ENCODE measurements around the gene CDK5R2. TPM values are rescaled to one million over a fixed set of nuclear protein-coding genes. Genes with fewer than 3 reads are reported as not detected.

Gene CDK5R2
- total RNA-seq, 2 donors from 2014 or later, result 0.81 to 0.95 TPM

GRCh38 chr2:219000569-219000960 is 41.1 kb downstream of the CDK5R2 start:
- peak overlapping the region; percentile 91 for H3K4me3 ChIP-seq (ENCODE audit: low read length)
- H3K36me3 ChIP-seq (ENCODE audit: control insufficient read depth, insufficient read depth, low read length), result no peaks in the 10 kb centered on the region
- H3K27me3 Mint-ChIP-seq (ENCODE audit: insufficient read depth), result peaks cover 70% of the 10 kb centered on the region
- H3K27ac Mint-ChIP-seq, result peak overlapping the region; percentile 87
- H3K4me1 ChIP-seq (ENCODE audit: control insufficient read depth, insufficient read depth, low read length), result peaks cover 14% of the 10 kb centered on the region
- H3K4me1 Mint-ChIP-seq, result peaks cover 25% of the 10 kb centered on the region
- 0 to 11% methylated on average over 1 to 8 of the region's 8 CpGs for WGBS, 2 experiments (ENCODE audit: insufficient coverage in 1 of 2, insufficient read length in 1 of 2)
- no peak overlapping the region for H3K27ac ChIP-seq (ENCODE audit: low read depth, low read length)
- H3K27me3 ChIP-seq (ENCODE audit: control insufficient read depth, insufficient read depth, low read length, poor library complexity, severe bottlenecking), result peaks cover 30% of the 10 kb centered on the region
- H3K4me3 Mint-ChIP-seq, result peak overlapping the region; percentile 81
- H3K36me3 Mint-ChIP-seq (ENCODE audit: low read depth), result no peaks in the 10 kb centered on the region
- H3K9ac ChIP-seq (ENCODE audit: extremely low read depth, low read length, poor library complexity, severe bottlenecking), result peak overlapping the region; percentile 93
- TF ChIP-seq, protein P1, sequence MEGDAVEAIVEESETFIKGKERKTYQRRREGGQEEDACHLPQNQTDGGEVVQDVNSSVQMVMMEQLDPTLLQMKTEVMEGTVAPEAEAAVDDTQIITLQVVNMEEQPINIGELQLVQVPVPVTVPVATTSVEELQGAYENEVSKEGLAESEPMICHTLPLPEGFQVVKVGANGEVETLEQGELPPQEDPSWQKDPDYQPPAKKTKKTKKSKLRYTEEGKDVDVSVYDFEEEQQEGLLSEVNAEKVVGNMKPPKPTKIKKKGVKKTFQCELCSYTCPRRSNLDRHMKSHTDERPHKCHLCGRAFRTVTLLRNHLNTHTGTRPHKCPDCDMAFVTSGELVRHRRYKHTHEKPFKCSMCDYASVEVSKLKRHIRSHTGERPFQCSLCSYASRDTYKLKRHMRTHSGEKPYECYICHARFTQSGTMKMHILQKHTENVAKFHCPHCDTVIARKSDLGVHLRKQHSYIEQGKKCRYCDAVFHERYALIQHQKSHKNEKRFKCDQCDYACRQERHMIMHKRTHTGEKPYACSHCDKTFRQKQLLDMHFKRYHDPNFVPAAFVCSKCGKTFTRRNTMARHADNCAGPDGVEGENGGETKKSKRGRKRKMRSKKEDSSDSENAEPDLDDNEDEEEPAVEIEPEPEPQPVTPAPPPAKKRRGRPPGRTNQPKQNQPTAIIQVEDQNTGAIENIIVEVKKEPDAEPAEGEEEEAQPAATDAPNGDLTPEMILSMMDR (conservative IDR thresholded peaks at IDR 0.05), result no peak
- no peaks in the 10 kb centered on the region for H3K9me3 ChIP-seq (ENCODE audit: control insufficient read depth, low read length)
- DNase-seq, result peak; percentile 67
- H3K9me3 Mint-ChIP-seq, result no peaks in the 10 kb centered on the region

- peaks cover 14% of the 10 kb centered on the region for H3K4me1 ChIP-seq (ENCODE audit: control insufficient read depth, insufficient read depth, low read length)
- no peaks in the 10 kb centered on the region for H3K36me3 ChIP-seq (ENCODE audit: control insufficient read depth, insufficient read depth, low read length)
- 3 to 4% methylated on average over 8 to 26 of the region's 26 CpGs for WGBS, 2 experiments (ENCODE audit: insufficient coverage in 1 of 2, insufficient read length in 1 of 2)
- H3K27ac ChIP-seq (ENCODE audit: low read depth, low read length), result no peak overlapping the region
- peaks cover 70% of the 10 kb centered on the region for H3K27me3 Mint-ChIP-seq (ENCODE audit: insufficient read depth)
- TF ChIP-seq, protein P1 (conservative IDR thresholded peaks at IDR 0.05), result no peak
- DNase-seq, result peak; percentile 55
- H3K4me3 ChIP-seq (ENCODE audit: low read length), result peak overlapping the region; percentile 91
- H3K4me1 Mint-ChIP-seq, result peaks cover 24% of the 10 kb centered on the region
- H3K9ac ChIP-seq (ENCODE audit: extremely low read depth, low read length, poor library complexity, severe bottlenecking), result peak overlapping the region; percentile 93
- H3K9me3 Mint-ChIP-seq, result no peaks in the 10 kb centered on the region
- peak overlapping the region; percentile 81 for H3K4me3 Mint-ChIP-seq
- H3K9me3 ChIP-seq (ENCODE audit: control insufficient read depth, low read length), result no peaks in the 10 kb centered on the region
- H3K27me3 ChIP-seq (ENCODE audit: control insufficient read depth, insufficient read depth, low read length, poor library complexity, severe bottlenecking), result peaks cover 31% of the 10 kb centered on the region
- no peaks in the 10 kb centered on the region for H3K36me3 Mint-ChIP-seq (ENCODE audit: low read depth)
- peak overlapping the region; percentile 87 for H3K27ac Mint-ChIP-seq
Measured at GRCh38 chr2:219001100-219001576, 41.7 kb downstream of the CDK5R2 start.

GRCh38 chr2:219001577-219002394 is 42.3 kb downstream of the CDK5R2 start:
- TF ChIP-seq, protein P1 (conservative IDR thresholded peaks at IDR 0.05), result no peak
- H3K4me3 Mint-ChIP-seq, result peak overlapping the region; percentile 81
- DNase-seq, result peak; percentile 89

More at GRCh38 chr2:219001577-219002394, 42.3 kb downstream of the CDK5R2 start:
- Mint-ChIP-seq H3K27me3 (ENCODE audit: insufficient read depth) (peaks cover 72% of the 10 kb centered on the region), H3K4me1 (peaks cover 22% of the 10 kb centered on the region), H3K36me3 (ENCODE audit: low read depth) (no peaks in the 10 kb centered on the region), H3K27ac (peak overlapping the region; percentile 82), H3K9me3 (no peaks in the 10 kb centered on the region)
- Histone ChIP-seq H3K4me1 (ENCODE audit: control insufficient read depth, insufficient read depth, low read length) (peaks cover 10% of the 10 kb centered on the region), H3K4me3 (ENCODE audit: low read length) (peak overlapping the region; percentile 91), H3K9ac (ENCODE audit: extremely low read depth, low read length, poor library complexity, severe bottlenecking) (peak overlapping the region; percentile 93), H3K36me3 (ENCODE audit: control insufficient read depth, insufficient read depth, low read length) (no peaks in the 10 kb centered on the region), H3K9me3 (ENCODE audit: control insufficient read depth, low read length) (no peaks in the 10 kb centered on the region), H3K27me3 (ENCODE audit: control insufficient read depth, insufficient read depth, low read length, poor library complexity, severe bottlenecking) (peaks cover 37% of the 10 kb centered on the region), H3K27ac (ENCODE audit: low read depth, low read length) (no peak overlapping the region)
- WGBS, 2 experiments (ENCODE audit: insufficient coverage in 1 of 2, insufficient read length in 1 of 2), result 1 to 5% methylated on average over 12 to 70 of the region's 70 CpGs

Measured in endodermal cell (in vitro differentiated cells).